ENCODE data around the gene MRAP2.

DNA sequence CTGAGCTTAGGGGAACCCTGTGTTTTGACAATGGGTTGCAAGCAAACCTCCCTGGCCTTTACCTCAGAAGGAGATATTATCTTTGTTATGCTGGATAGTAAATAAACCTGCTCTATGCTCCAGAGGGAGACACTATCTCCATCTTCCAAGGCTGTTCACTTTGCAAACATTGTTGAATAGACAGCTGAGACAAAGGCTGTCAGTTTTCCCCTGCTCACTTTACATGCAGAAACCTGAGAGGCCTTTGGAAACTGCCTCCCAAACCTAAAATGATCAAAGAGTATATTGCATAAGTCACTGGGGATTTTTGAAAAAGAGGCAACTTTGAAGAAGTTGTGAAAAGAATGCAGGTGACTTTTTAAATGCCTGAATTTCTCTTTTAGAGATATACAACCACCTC is 61.6 kb downstream of the MRAP2 start:
- no peak for TF ChIP-seq GATA2 (IDR thresholded peaks at IDR 0.05; ENCODE audit: low read depth, low read length)
- no peak for TF ChIP-seq GATA3 (IDR thresholded peaks at IDR 0.05; ENCODE audit: low read depth, low read length)

All from SH-SY5Y (cell line).